ENCODE data around the gene DMBT1.
"Not testable (repeated sequence)": the region's sequence is repeated elsewhere in the genome, so short reads cannot be mapped to it uniquely, and the experiment has no call there.

DMBT1 gene

DNA sequence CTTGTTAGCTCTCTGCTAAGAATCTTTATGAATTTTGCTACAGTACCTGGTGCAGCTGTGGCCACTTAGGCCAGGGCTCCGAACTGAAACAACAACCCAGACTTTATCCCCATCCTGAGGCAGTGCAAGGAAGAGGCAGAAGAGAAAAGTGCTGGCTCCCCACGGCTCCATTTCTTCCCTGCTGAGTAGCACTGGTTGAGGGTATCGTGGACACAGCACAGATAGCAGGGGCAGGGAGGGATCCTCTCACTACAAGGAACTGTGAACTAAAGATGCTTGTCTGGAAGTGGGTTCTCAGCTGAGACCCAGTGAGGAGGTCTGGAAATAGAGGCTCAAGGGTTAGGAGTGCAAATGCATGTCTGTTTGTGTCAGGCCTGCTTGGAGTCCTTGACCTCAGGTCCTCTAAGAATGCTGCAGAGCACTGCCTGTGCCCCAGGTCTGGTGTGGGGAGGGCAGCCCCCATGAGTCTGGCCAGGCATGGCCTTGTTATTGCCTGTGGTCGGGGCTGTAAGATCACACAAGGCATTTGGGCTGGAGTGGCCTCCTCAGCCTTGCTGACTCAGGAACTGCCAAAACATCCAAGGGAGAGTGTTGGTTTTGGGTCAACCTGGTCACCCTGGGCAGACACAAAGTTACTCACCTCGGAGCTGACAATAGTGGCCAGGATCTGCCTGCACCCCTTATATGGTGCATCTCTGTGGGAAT is 58.1 kb downstream of the DMBT1 start:
- H3K4me3 ChIP-seq (ENCODE audit: low read depth, low read length), result no peak overlapping the region
- no peak overlapping the region for H3K9ac ChIP-seq
- H3K36me3 ChIP-seq (ENCODE audit: control insufficient read depth, insufficient read depth, low read length), result no peaks in the 10 kb centered on the region
- H3K9me3 ChIP-seq (ENCODE audit: control insufficient read depth, low read length), result no peaks in the 10 kb centered on the region
- no peaks in the 10 kb centered on the region for H3K79me2 ChIP-seq
- H3K4me2 ChIP-seq (ENCODE audit: low read length), result no peak overlapping the region
- no peak overlapping the region for H2AFZ ChIP-seq
- TF ChIP-seq, protein P1, sequence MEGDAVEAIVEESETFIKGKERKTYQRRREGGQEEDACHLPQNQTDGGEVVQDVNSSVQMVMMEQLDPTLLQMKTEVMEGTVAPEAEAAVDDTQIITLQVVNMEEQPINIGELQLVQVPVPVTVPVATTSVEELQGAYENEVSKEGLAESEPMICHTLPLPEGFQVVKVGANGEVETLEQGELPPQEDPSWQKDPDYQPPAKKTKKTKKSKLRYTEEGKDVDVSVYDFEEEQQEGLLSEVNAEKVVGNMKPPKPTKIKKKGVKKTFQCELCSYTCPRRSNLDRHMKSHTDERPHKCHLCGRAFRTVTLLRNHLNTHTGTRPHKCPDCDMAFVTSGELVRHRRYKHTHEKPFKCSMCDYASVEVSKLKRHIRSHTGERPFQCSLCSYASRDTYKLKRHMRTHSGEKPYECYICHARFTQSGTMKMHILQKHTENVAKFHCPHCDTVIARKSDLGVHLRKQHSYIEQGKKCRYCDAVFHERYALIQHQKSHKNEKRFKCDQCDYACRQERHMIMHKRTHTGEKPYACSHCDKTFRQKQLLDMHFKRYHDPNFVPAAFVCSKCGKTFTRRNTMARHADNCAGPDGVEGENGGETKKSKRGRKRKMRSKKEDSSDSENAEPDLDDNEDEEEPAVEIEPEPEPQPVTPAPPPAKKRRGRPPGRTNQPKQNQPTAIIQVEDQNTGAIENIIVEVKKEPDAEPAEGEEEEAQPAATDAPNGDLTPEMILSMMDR (IDR thresholded peaks at IDR 0.05), result no peak
- H3K4me1 ChIP-seq, result no peaks in the 10 kb centered on the region
- no peaks in the 10 kb centered on the region for H3K27me3 ChIP-seq (ENCODE audit: control insufficient read depth, insufficient read depth, low read length)
- no peak overlapping the region for H3K27ac ChIP-seq

DNA sequence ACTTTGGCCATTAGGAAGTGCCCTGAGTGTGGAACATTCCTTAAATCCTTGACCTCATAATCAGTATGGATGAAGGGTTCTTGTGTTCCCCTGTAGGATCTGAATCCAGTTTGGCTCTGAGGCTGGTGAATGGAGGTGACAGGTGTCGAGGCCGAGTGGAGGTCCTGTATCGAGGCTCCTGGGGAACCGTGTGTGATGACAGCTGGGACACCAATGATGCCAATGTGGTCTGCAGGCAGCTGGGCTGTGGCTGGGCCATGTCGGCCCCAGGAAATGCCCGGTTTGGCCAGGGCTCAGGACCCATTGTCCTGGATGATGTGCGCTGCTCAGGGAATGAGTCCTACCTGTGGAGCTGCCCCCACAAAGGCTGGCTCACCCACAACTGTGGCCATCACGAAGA is 60.4 kb downstream of the DMBT1 start:
- not testable (repeated sequence) for H3K79me2 ChIP-seq; H3K27ac ChIP-seq; H3K9me3 ChIP-seq (ENCODE audit: control insufficient read depth, low read length); H3K4me2 ChIP-seq (ENCODE audit: low read length); H3K4me1 ChIP-seq; H3K9ac ChIP-seq; H3K27me3 ChIP-seq (ENCODE audit: control insufficient read depth, insufficient read depth, low read length); H3K4me3 ChIP-seq (ENCODE audit: low read depth, low read length); H3K36me3 ChIP-seq (ENCODE audit: control insufficient read depth, insufficient read depth, low read length); H2AFZ ChIP-seq

DNA sequence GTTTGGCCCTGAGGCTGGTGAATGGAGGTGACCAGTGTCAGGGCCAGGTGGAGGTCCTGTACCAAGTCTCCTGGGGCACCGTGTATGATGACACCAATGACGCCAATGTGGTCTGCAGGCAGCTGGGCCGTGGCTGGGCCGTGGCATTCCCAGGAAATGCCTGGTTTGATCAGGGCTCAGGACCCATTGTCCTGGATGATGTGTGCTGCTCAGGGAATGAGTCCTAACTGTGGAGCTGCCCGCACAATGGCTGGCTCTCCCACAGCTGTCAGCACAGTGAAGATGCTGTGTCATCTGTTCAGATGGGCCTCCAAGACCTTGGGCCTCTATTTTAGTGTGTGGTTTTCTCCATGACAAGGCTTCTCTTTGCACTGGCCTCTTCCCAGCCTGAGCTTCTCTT is 64.0 kb downstream of the DMBT1 start:
- H3K79me2 ChIP-seq, result no peaks in the 10 kb centered on the region
- H3K36me3 ChIP-seq (ENCODE audit: control insufficient read depth, insufficient read depth, low read length), result no peaks in the 10 kb centered on the region
- no peaks in the 10 kb centered on the region for H3K9me3 ChIP-seq (ENCODE audit: control insufficient read depth, low read length)
- TF ChIP-seq, protein P1 (IDR thresholded peaks at IDR 0.05), result no peak
- H3K27ac ChIP-seq, result no peak overlapping the region
- H3K4me1 ChIP-seq, result no peaks in the 10 kb centered on the region
- H2AFZ ChIP-seq, result no peak overlapping the region
- H3K9ac ChIP-seq, result no peak overlapping the region
- no peaks in the 10 kb centered on the region for H3K27me3 ChIP-seq (ENCODE audit: control insufficient read depth, insufficient read depth, low read length)
- no peak overlapping the region for H3K4me3 ChIP-seq (ENCODE audit: low read depth, low read length)
- H3K4me2 ChIP-seq (ENCODE audit: low read length), result no peak overlapping the region

DNA sequence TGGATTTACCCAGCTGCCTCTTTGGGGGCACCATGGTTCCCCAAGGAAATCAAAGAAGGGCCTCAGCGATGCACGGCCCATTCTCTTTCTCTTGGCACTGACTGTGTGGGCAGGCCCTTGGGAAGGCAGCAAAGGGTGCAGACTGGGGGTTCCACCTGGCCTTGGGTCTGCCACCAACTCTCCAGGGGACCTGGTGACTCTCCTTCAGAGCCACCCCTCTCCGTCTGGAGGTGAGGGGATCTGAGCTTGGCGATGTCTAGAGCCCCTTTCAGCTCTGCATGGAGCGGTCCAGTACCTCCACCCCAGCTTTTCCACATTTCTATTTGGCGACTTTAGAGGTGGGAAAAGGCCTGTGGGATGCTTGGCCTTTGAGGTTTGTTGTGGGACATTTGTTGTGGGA is 70.0 kb downstream of the DMBT1 start:
- no peaks in the 10 kb centered on the region for H3K79me2 ChIP-seq
- no peak overlapping the region for H3K4me3 ChIP-seq (ENCODE audit: low read depth, low read length)
- no peak overlapping the region for H3K27ac ChIP-seq
- no peak overlapping the region for H3K9ac ChIP-seq
- no peaks in the 10 kb centered on the region for H3K4me1 ChIP-seq
- H3K9me3 ChIP-seq (ENCODE audit: control insufficient read depth, low read length), result no peaks in the 10 kb centered on the region
- H2AFZ ChIP-seq, result no peak overlapping the region
- no peaks in the 10 kb centered on the region for H3K36me3 ChIP-seq (ENCODE audit: control insufficient read depth, insufficient read depth, low read length)
- TF ChIP-seq, protein P1 (IDR thresholded peaks at IDR 0.05), result no peak
- H3K4me2 ChIP-seq (ENCODE audit: low read length), result no peak overlapping the region
- H3K27me3 ChIP-seq (ENCODE audit: control insufficient read depth, insufficient read depth, low read length), result no peaks in the 10 kb centered on the region

DNA sequence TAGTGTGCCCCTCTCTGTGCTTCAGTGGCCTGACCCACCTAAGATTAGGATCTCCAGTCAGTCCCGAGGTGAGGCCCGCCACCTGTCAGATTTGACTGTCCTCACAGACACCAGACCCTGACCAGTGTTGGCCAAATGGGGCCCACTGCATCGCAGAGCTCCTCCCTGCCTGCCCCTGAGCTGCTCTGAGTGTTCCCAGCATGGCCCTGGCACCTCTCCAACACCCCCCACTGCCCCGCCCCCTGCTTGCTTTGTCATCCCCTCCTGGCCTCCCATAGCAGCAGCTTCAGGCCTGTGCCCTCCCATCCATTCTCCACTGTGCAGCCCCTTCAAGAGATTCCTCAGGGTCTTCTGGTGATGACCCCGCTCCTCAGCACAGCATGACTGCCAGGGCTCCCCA is 71.5 kb downstream of the DMBT1 start:
- H3K4me2 ChIP-seq (ENCODE audit: low read length), result no peak overlapping the region

More for the DNA sequence above, 71.5 kb downstream of the DMBT1 start:
- H3K9ac ChIP-seq, result no peak overlapping the region
- no peaks in the 10 kb centered on the region for H3K27me3 ChIP-seq (ENCODE audit: control insufficient read depth, insufficient read depth, low read length)
- no peak overlapping the region for H3K27ac ChIP-seq
- TF ChIP-seq, protein P1 (IDR thresholded peaks at IDR 0.05), result no peak
- H3K79me2 ChIP-seq, result no peaks in the 10 kb centered on the region
- H2AFZ ChIP-seq, result no peak overlapping the region
- no peaks in the 10 kb centered on the region for H3K4me1 ChIP-seq
- H3K9me3 ChIP-seq (ENCODE audit: control insufficient read depth, low read length), result no peaks in the 10 kb centered on the region
- no peak overlapping the region for H3K4me3 ChIP-seq (ENCODE audit: low read depth, low read length)
- H3K36me3 ChIP-seq (ENCODE audit: control insufficient read depth, insufficient read depth, low read length), result no peaks in the 10 kb centered on the region
